ENCODE data around the gene DOCK4. TPM values are rescaled to one million over a fixed set of nuclear protein-coding genes. Genes with fewer than 3 reads are reported as not detected.

The DOCK4 gene
- total RNA-seq, 1 donor from 2014 or later = 44.1 TPM

GRCh38 chr7:111730057-111730456 is 476.1 kb downstream of the DOCK4 start:
- no peaks in the 10 kb centered on the region for H3K9me3 Mint-ChIP-seq (ENCODE audit: unreplicated experiment)
- H3K27ac Mint-ChIP-seq (ENCODE audit: unreplicated experiment) = no peak overlapping the region
- H3K4me3 Mint-ChIP-seq (ENCODE audit: unreplicated experiment) = no peak overlapping the region
- H3K36me3 Mint-ChIP-seq (ENCODE audit: unreplicated experiment) = peaks cover 37% of the 10 kb centered on the region
- H3K4me1 Mint-ChIP-seq (ENCODE audit: unreplicated experiment) = peaks cover 6% of the 10 kb centered on the region
- H3K27me3 Mint-ChIP-seq (ENCODE audit: unreplicated experiment) = no peaks in the 10 kb centered on the region
- DNase-seq (ENCODE audit: extremely low spot score, unreplicated experiment) = no peak
- TF ChIP-seq CTCF (IDR thresholded peaks at IDR 0.05) = no peak

GRCh38 chr7:111729483-111729882 is 476.7 kb downstream of the DOCK4 start:
- Mint-ChIP-seq H3K36me3 (ENCODE audit: unreplicated experiment) (peaks cover 32% of the 10 kb centered on the region), H3K4me1 (ENCODE audit: unreplicated experiment) (peaks cover under 1% of the 10 kb centered on the region), H3K4me3 (ENCODE audit: unreplicated experiment) (no peak overlapping the region), H3K27ac (ENCODE audit: unreplicated experiment) (no peak overlapping the region), H3K27me3 (ENCODE audit: unreplicated experiment) (no peaks in the 10 kb centered on the region), H3K9me3 (ENCODE audit: unreplicated experiment) (no peaks in the 10 kb centered on the region)
- no peak for DNase-seq (ENCODE audit: extremely low spot score, unreplicated experiment)
- TF ChIP-seq CTCF (IDR thresholded peaks at IDR 0.05) = no peak

GRCh38 chr7:111728635-111728995 is 477.6 kb downstream of the DOCK4 start:
- DNase-seq (ENCODE audit: extremely low spot score, unreplicated experiment) = no peak
- TF ChIP-seq CTCF (IDR thresholded peaks at IDR 0.05) = no peak
- Mint-ChIP-seq H3K4me3 (ENCODE audit: unreplicated experiment) (no peak overlapping the region), H3K4me1 (ENCODE audit: unreplicated experiment) (no peaks in the 10 kb centered on the region), H3K36me3 (ENCODE audit: unreplicated experiment) (peaks cover 33% of the 10 kb centered on the region), H3K9me3 (ENCODE audit: unreplicated experiment) (no peaks in the 10 kb centered on the region), H3K27me3 (ENCODE audit: unreplicated experiment) (no peaks in the 10 kb centered on the region), H3K27ac (ENCODE audit: unreplicated experiment) (no peak overlapping the region)

GRCh38 chr7:111727905-111728634 is 478.1 kb downstream of the DOCK4 start:
- H3K27me3 Mint-ChIP-seq (ENCODE audit: unreplicated experiment) = no peaks in the 10 kb centered on the region
- no peak for TF ChIP-seq CTCF (IDR thresholded peaks at IDR 0.05)
- DNase-seq (ENCODE audit: extremely low spot score, unreplicated experiment) = no peak
- peaks cover 30% of the 10 kb centered on the region for H3K36me3 Mint-ChIP-seq (ENCODE audit: unreplicated experiment)
- H3K4me3 Mint-ChIP-seq (ENCODE audit: unreplicated experiment) = no peak overlapping the region
- H3K4me1 Mint-ChIP-seq (ENCODE audit: unreplicated experiment) = no peaks in the 10 kb centered on the region
- no peak overlapping the region for H3K27ac Mint-ChIP-seq (ENCODE audit: unreplicated experiment)
- H3K9me3 Mint-ChIP-seq (ENCODE audit: unreplicated experiment) = no peaks in the 10 kb centered on the region

- Mint-ChIP-seq H3K9me3 (ENCODE audit: unreplicated experiment) (peaks cover 27% of the 10 kb centered on the region), H3K27ac (ENCODE audit: unreplicated experiment) (no peak overlapping the region), H3K4me1 (ENCODE audit: unreplicated experiment) (no peaks in the 10 kb centered on the region), H3K4me3 (ENCODE audit: unreplicated experiment) (no peak overlapping the region), H3K27me3 (ENCODE audit: unreplicated experiment) (no peaks in the 10 kb centered on the region), H3K36me3 (ENCODE audit: unreplicated experiment) (no peaks in the 10 kb centered on the region)
- DNase-seq (ENCODE audit: extremely low spot score, unreplicated experiment) = no peak
- no peak for TF ChIP-seq CTCF (IDR thresholded peaks at IDR 0.05)
These were observed 487.3 kb downstream of the DOCK4 start for GRCh38 chr7:111718886-111719285.

All from osteocyte (in vitro differentiated cells).